Measurements from ENCODE around the gene SACM1L. TPM values are rescaled to one million over a fixed set of nuclear protein-coding genes. Genes with fewer than 3 reads are reported as not detected.

Gene SACM1L
- total and polyA plus RNA-seq, 2 of the 4 experiments (the other 2 are of a cell fraction): 19.0 to 40.9 TPM

- Histone ChIP-seq H4K8ac (ENCODE audit: low read depth in 2 of 2, low read length in 2 of 2) (no peak overlapping the region), H3K36me3 (ENCODE audit: control insufficient read depth, insufficient read depth, low read length) (peaks cover 37% of the 10 kb centered on the region), H3K79me1 (ENCODE audit: low read depth in 1 of 2, low read length in 2 of 2) (peaks cover 0 to 6% of the 10 kb centered on the region in 2 experiments; a peak in 2 of 4 replicates), H3K4me2 (ENCODE audit: low read depth, low read length) (no peak overlapping the region), H3K9me1 (ENCODE audit: insufficient read depth, low read length) (peaks cover 5% of the 10 kb centered on the region; the same call in 1 of the 2 replicates), H2AK5ac (ENCODE audit: low read depth, low read length) (no peak overlapping the region), H3K4ac (ENCODE audit: low read depth, low read length) (no peak overlapping the region), H2AFZ (replicated peaks; ENCODE audit: low read length, poor library complexity) (no peak overlapping the region), H3K27ac (ENCODE audit: insufficient read depth, low read length) (no peak overlapping the region), H2AK9ac (replicated peaks; ENCODE audit: low read depth, low read length, poor library complexity) (peak overlapping the region; percentile 19), H3K4me3 (ENCODE audit: insufficient read depth, low read depth, low read length) (no peak overlapping the region), H3K9ac (ENCODE audit: low read depth, low read length) (no peak overlapping the region), H4K20me1 (ENCODE audit: insufficient read depth, low read length) (no peaks in the 10 kb centered on the region), H3K4me1 (ENCODE audit: control insufficient read depth, insufficient read depth, low read length) (no peaks in the 10 kb centered on the region), H3K56ac (ENCODE audit: extremely low read depth, insufficient read depth, low read length) (no peak overlapping the region), H3K14ac (replicated peaks; ENCODE audit: low read depth, low read length) (no peak overlapping the region), H2BK20ac (ENCODE audit: low read depth, low read length) (no peak overlapping the region), H4K91ac (ENCODE audit: insufficient read depth, low read depth, low read length) (no peak overlapping the region), H3K23ac (ENCODE audit: low read depth, low read length) (no peak overlapping the region), H4K5ac (ENCODE audit: low read depth, low read length) (no peak overlapping the region), H3K27me3 (ENCODE audit: control insufficient read depth, insufficient read depth, low read length) (no peaks in the 10 kb centered on the region), H2BK15ac (ENCODE audit: low read depth, low read length) (no peak overlapping the region), H3K9me3 (ENCODE audit: control insufficient read depth, insufficient read depth, low read length) (no peaks in the 10 kb centered on the region), H2BK120ac (ENCODE audit: low read depth, low read length) (no peak overlapping the region), H2BK5ac (ENCODE audit: low read depth, low read length, poor library complexity, severe bottlenecking) (no peak overlapping the region), H3K18ac (ENCODE audit: low read depth, low read length) (no peak overlapping the region)
- intact Hi-C loops (cut with micrococcal nuclease) (no loop called here), in situ Hi-C loops (cut with MboI; ENCODE audit: low sequenced_read_pairs) (no loop called here), dilution Hi-C loops (cut with HindIII; ENCODE audit: low sequenced_read_pairs, unreplicated experiment) (no loop called here)
- ChIA-PET POLR2A (ENCODE audit: unreplicated experiment) (no interaction called here), CTCF (no interaction called here)
- 98% methylated on average over 6 of the region's 18 CpGs; no CpG with 5 or more reads in 1 of the 2 experiments for WGBS, 2 experiments (ENCODE audit: extremely low coverage in 2 of 2, insufficient read length in 1 of 2)
- no peak for DNase-seq
- no TSS peak for BruUV-seq (replicated peaks)
- ATAC-seq (ENCODE audit: low read depth): no peak; the same call in 1 of the 2 replicates
- no peak for TF ChIP-seq BHLHE40 (IDR thresholded peaks at IDR 0.05; ENCODE audit: low read depth, low read length)
- TF ChIP-seq FOS (IDR thresholded peaks at IDR 0.05; ENCODE audit: low read depth, low read length): no peak
- no peak for TF ChIP-seq RFX5 (IDR thresholded peaks at IDR 0.05; ENCODE audit: low read depth, low read length)
- TF ChIP-seq SMC3 (IDR thresholded peaks at IDR 0.05; ENCODE audit: low read depth, low read length): no peak
- no peak for TF ChIP-seq CTCF (conservative IDR thresholded peaks at IDR 0.05; ENCODE audit: low read depth, low read length)
- TF ChIP-seq NFE2L2 (IDR thresholded peaks at IDR 0.05; ENCODE audit: low read depth, low read length): no peak
- no peak for TF ChIP-seq MAFK (IDR thresholded peaks at IDR 0.05; ENCODE audit: low read depth, low read length)
- no peak for TF ChIP-seq RAD21 (IDR thresholded peaks at IDR 0.05; ENCODE audit: low read length)
- no peak for TF ChIP-seq CEBPB (IDR thresholded peaks at IDR 0.05; ENCODE audit: low read depth, low read length)
- TF ChIP-seq MXI1 (IDR thresholded peaks at IDR 0.05; ENCODE audit: borderline replicate concordance, low read depth, low read length): no peak
- TF ChIP-seq POLR2A (IDR thresholded peaks at IDR 0.05; ENCODE audit: low read depth, low read length): no peak
- no peak for TF ChIP-seq MAZ (IDR thresholded peaks at IDR 0.05; ENCODE audit: borderline replicate concordance, low read depth, low read length)
- no peak for TF ChIP-seq ELK1 (IDR thresholded peaks at IDR 0.05; ENCODE audit: borderline replicate concordance, low read depth, low read length)
- TF ChIP-seq RCOR1 (IDR thresholded peaks at IDR 0.05; ENCODE audit: insufficient replicate concordance, low read length): no peak
- TF ChIP-seq USF2 (IDR thresholded peaks at IDR 0.05; ENCODE audit: low read depth, low read length): no peak
Observed at GRCh38 chr3:45746777-45747622, 57.8 kb downstream of the SACM1L start.

Data from IMR-90 (cell line).